Measurements from ENCODE around the gene TNXB. TPM values are rescaled to one million over a fixed set of nuclear protein-coding genes. Genes with fewer than 3 reads are reported as not detected.

TNXB gene
- total RNA-seq, 1 donor: 11.9 TPM

- Histone ChIP-seq H3K4me1 (ENCODE audit: insufficient read depth, low read length) (no peaks in the 10 kb centered on the region), H3K4me3 (ENCODE audit: insufficient read depth, low read length) (no peak overlapping the region), H4K20me1 (ENCODE audit: insufficient read depth, low read length) (no peaks in the 10 kb centered on the region), H3K79me2 (ENCODE audit: insufficient read depth, low read length) (no peaks in the 10 kb centered on the region), H3K4me2 (ENCODE audit: insufficient read depth, low read length) (no peak overlapping the region), H3K36me3 (ENCODE audit: insufficient read depth, low read length) (no peaks in the 10 kb centered on the region), H3K27me3 (ENCODE audit: insufficient read depth, low read length) (peaks cover 14% of the 10 kb centered on the region), H3K9me3 (ENCODE audit: low read depth, low read length) (no peaks in the 10 kb centered on the region), H3K27ac (ENCODE audit: low read depth, low read length) (no peak overlapping the region), H2AFZ (ENCODE audit: low read length) (no peak overlapping the region)
- TF ChIP-seq CTCF (IDR thresholded peaks at IDR 0.05; ENCODE audit: extremely low read depth, low read depth, low read length): no peak
- DNase-seq (ENCODE audit: insufficient read length, low spot score, missing footprints): no peak
Measured at GRCh38 chr6:32064706-32065105, 44.4 kb downstream of the TNXB start.

- Histone ChIP-seq H4K20me1 (ENCODE audit: insufficient read depth, low read length) (no peaks in the 10 kb centered on the region), H3K79me2 (ENCODE audit: insufficient read depth, low read length) (no peaks in the 10 kb centered on the region), H3K36me3 (ENCODE audit: insufficient read depth, low read length) (no peaks in the 10 kb centered on the region), H3K9me3 (ENCODE audit: low read depth, low read length) (no peaks in the 10 kb centered on the region), H3K4me3 (ENCODE audit: insufficient read depth, low read length) (no peak overlapping the region), H3K27me3 (ENCODE audit: insufficient read depth, low read length) (peaks cover 25% of the 10 kb centered on the region), H3K4me2 (ENCODE audit: insufficient read depth, low read length) (no peak overlapping the region), H3K4me1 (ENCODE audit: insufficient read depth, low read length) (peaks cover 9% of the 10 kb centered on the region), H2AFZ (ENCODE audit: low read length) (no peak overlapping the region), H3K27ac (ENCODE audit: low read depth, low read length) (no peak overlapping the region)
- DNase-seq (ENCODE audit: insufficient read length, low spot score, missing footprints): no peak
- no peak for TF ChIP-seq CTCF (IDR thresholded peaks at IDR 0.05; ENCODE audit: extremely low read depth, low read depth, low read length)
Measured at GRCh38 chr6:32060966-32061655, 48.0 kb downstream of the TNXB start.

GRCh38 chr6:32058511-32058963 is 50.6 kb downstream of the TNXB start:
- H2AFZ ChIP-seq (ENCODE audit: low read length): no peak overlapping the region
- no peak overlapping the region for H3K27ac ChIP-seq (ENCODE audit: low read depth, low read length)
- H3K4me2 ChIP-seq (ENCODE audit: insufficient read depth, low read length): peak overlapping the region; percentile 36
- H3K27me3 ChIP-seq (ENCODE audit: insufficient read depth, low read length): peaks cover 30% of the 10 kb centered on the region
- H3K9me3 ChIP-seq (ENCODE audit: low read depth, low read length): no peaks in the 10 kb centered on the region
- H3K4me3 ChIP-seq (ENCODE audit: insufficient read depth, low read length): no peak overlapping the region
- DNase-seq (ENCODE audit: insufficient read length, low spot score, missing footprints): peak; percentile 95
- no peaks in the 10 kb centered on the region for H3K36me3 ChIP-seq (ENCODE audit: insufficient read depth, low read length)
- TF ChIP-seq CTCF (IDR thresholded peaks at IDR 0.05; ENCODE audit: extremely low read depth, low read depth, low read length): no peak
- no peaks in the 10 kb centered on the region for H4K20me1 ChIP-seq (ENCODE audit: insufficient read depth, low read length)
- H3K4me1 ChIP-seq (ENCODE audit: insufficient read depth, low read length): peaks cover 9% of the 10 kb centered on the region
- no peaks in the 10 kb centered on the region for H3K79me2 ChIP-seq (ENCODE audit: insufficient read depth, low read length)

- H3K79me2 ChIP-seq (ENCODE audit: insufficient read depth, low read length): no peaks in the 10 kb centered on the region
- no peak overlapping the region for H2AFZ ChIP-seq (ENCODE audit: low read length)
- H3K9me3 ChIP-seq (ENCODE audit: low read depth, low read length): no peaks in the 10 kb centered on the region
- peaks cover 9% of the 10 kb centered on the region for H3K4me1 ChIP-seq (ENCODE audit: insufficient read depth, low read length)
- DNase-seq (ENCODE audit: insufficient read length, low spot score, missing footprints): no peak
- H3K27me3 ChIP-seq (ENCODE audit: insufficient read depth, low read length): peaks cover 31% of the 10 kb centered on the region
- H4K20me1 ChIP-seq (ENCODE audit: insufficient read depth, low read length): no peaks in the 10 kb centered on the region
- H3K27ac ChIP-seq (ENCODE audit: low read depth, low read length): no peak overlapping the region
- TF ChIP-seq CTCF (IDR thresholded peaks at IDR 0.05; ENCODE audit: extremely low read depth, low read depth, low read length): no peak
- no peaks in the 10 kb centered on the region for H3K36me3 ChIP-seq (ENCODE audit: insufficient read depth, low read length)
- no peak overlapping the region for H3K4me2 ChIP-seq (ENCODE audit: insufficient read depth, low read length)
- no peak overlapping the region for H3K4me3 ChIP-seq (ENCODE audit: insufficient read depth, low read length)
Measured at GRCh38 chr6:32057966-32058365, 51.2 kb downstream of the TNXB start.
